IPS-18a (cell line): Measurements from ENCODE around the gene ZNF672.
A peak's percentile ranks its signal among the peaks of the same experiment; 100 is the strongest.
"Not testable (repeated sequence)": the region's sequence is repeated elsewhere in the genome, so short reads cannot be mapped to it uniquely, and the experiment has no call there.

Experiments
- H3K27ac ChIP-seq: one replicate; pipeline ENCODE4 v1.5.1; 2013; ENCODE audit warnings: low read length
- H3K27me3 ChIP-seq: one replicate; pipeline ENCODE4 v1.6.1; 2013; ENCODE audit warnings: mild to moderate bottlenecking, low read length; ENCODE audit not compliant: control insufficient read depth, insufficient read depth
- H3K36me3 ChIP-seq: one replicate; pipeline ENCODE4 v1.6.1; 2013; ENCODE audit warnings: low read depth, low read length; ENCODE audit not compliant: control insufficient read depth
- H3K4me1 ChIP-seq: one replicate; pipeline ENCODE4 v1.6.1; 2013; ENCODE audit warnings: low read depth, low read length; ENCODE audit not compliant: control insufficient read depth
- H3K4me3 ChIP-seq: one replicate; pipeline ENCODE4 v1.5.1; 2013; ENCODE audit warnings: low read length
- H3K9ac ChIP-seq: one replicate; pipeline ENCODE4 v1.6.1; 2013; ENCODE audit warnings: mild to moderate bottlenecking, low read length, moderate library complexity
- H3K9me3 ChIP-seq: one replicate; pipeline ENCODE4 v1.6.1; 2013; ENCODE audit warnings: low read depth, low read length; ENCODE audit not compliant: control insufficient read depth

The ZNF672 gene

GRCh38 chr1:248824701-248825100, 13.3 kb upstream of the ZNF672 start:
- Histone ChIP-seq H3K9ac (no peak overlapping the region), H3K27ac (no peak overlapping the region), H3K4me1 (no peaks in the 10 kb centered on the region), H3K9me3 (no peaks in the 10 kb centered on the region), H3K27me3 (no peaks in the 10 kb centered on the region), H3K4me3 (peak overlapping the region; percentile 89), H3K36me3 (peaks cover 12% of the 10 kb centered on the region)

- Histone ChIP-seq H3K27me3 (no peaks in the 10 kb centered on the region), H3K9me3 (no peaks in the 10 kb centered on the region), H3K4me1 (no peaks in the 10 kb centered on the region), H3K9ac (peak overlapping the region; percentile 87), H3K36me3 (peaks cover 12% of the 10 kb centered on the region), H3K27ac (peak overlapping the region; percentile 99), H3K4me3 (peak overlapping the region; percentile 89)
These were observed 12.9 kb upstream of the ZNF672 start for GRCh38 chr1:248825136-248825535.

DNA sequence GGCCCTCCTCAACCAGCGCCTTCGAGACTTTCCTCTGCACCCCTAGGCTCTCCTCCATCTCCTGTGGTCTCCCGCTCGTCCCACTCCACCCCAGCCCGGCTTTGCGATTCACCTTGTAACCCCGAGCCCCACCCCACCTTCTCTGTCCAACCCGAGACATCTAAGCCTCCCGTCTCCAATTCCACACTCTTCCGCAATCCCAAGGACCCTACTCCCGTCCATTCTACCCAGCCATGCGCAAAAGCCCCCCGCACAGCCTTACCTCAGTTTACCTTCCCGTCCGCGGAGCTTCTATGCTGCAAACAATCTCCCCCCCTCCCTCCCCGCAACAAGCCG, 12.5 kb upstream of the ZNF672 start:
- Histone ChIP-seq H3K27ac (peak overlapping the region; percentile 99), H3K4me3 (peak overlapping the region; percentile 89), H3K27me3 (no peaks in the 10 kb centered on the region), H3K9ac (peak overlapping the region; percentile 87), H3K4me1 (no peaks in the 10 kb centered on the region), H3K9me3 (no peaks in the 10 kb centered on the region), H3K36me3 (peaks cover 12% of the 10 kb centered on the region)

GRCh38 chr1:248825909-248826760, 11.9 kb upstream of the ZNF672 start, which contains the start of gene SH3BP5L:
SH3BP5L (minus strand) TSS chr1:248825915; CDS start chr1:248824935, 980 bp downstream.
- Histone ChIP-seq H3K36me3 (peaks cover 12% of the 10 kb centered on the region), H3K4me3 (peak within 1 kb of the TSS; percentile 89), H3K27ac (peak within 1 kb of the TSS; percentile 99), H3K9me3 (no peaks in the 10 kb centered on the region), H3K27me3 (no peaks in the 10 kb centered on the region), H3K4me1 (no peaks in the 10 kb centered on the region), H3K9ac (peak within 1 kb of the TSS; percentile 87)

GRCh38 chr1:248828845-248829244, 9.2 kb upstream of the ZNF672 start:
- Histone ChIP-seq H3K9ac (no peak overlapping the region), H3K9me3 (no peaks in the 10 kb centered on the region), H3K36me3 (peaks cover 7% of the 10 kb centered on the region), H3K4me3 (no peak overlapping the region), H3K4me1 (no peaks in the 10 kb centered on the region), H3K27ac (no peak overlapping the region), H3K27me3 (peaks cover under 1% of the 10 kb centered on the region)

- H3K4me1 ChIP-seq, H3K9me3 ChIP-seq, H3K9ac ChIP-seq, H3K27ac ChIP-seq, H3K36me3 ChIP-seq, H3K4me3 ChIP-seq, H3K27me3 ChIP-seq: not testable (repeated sequence)
These were observed 7.4 kb upstream of the ZNF672 start for GRCh38 chr1:248830718-248831017.

- no peaks in the 10 kb centered on the region for H3K4me1 ChIP-seq
- H3K36me3 ChIP-seq, result no peaks in the 10 kb centered on the region
- no peaks in the 10 kb centered on the region for H3K9me3 ChIP-seq
- H3K4me3 ChIP-seq, result no peak overlapping the region
- H3K27me3 ChIP-seq, result peaks cover 12% of the 10 kb centered on the region
- no peak overlapping the region for H3K9ac ChIP-seq
- no peak overlapping the region for H3K27ac ChIP-seq
These were observed 6.2 kb upstream of the ZNF672 start for GRCh38 chr1:248831842-248832241.

- Histone ChIP-seq H3K36me3 (no peaks in the 10 kb centered on the region), H3K27me3 (peaks cover 12% of the 10 kb centered on the region), H3K27ac (no peak overlapping the region), H3K9me3 (no peaks in the 10 kb centered on the region), H3K9ac (no peak overlapping the region), H3K4me3 (no peak overlapping the region), H3K4me1 (no peaks in the 10 kb centered on the region)
These were observed 3.6 kb upstream of the ZNF672 start for GRCh38 chr1:248834343-248834940.

DNA sequence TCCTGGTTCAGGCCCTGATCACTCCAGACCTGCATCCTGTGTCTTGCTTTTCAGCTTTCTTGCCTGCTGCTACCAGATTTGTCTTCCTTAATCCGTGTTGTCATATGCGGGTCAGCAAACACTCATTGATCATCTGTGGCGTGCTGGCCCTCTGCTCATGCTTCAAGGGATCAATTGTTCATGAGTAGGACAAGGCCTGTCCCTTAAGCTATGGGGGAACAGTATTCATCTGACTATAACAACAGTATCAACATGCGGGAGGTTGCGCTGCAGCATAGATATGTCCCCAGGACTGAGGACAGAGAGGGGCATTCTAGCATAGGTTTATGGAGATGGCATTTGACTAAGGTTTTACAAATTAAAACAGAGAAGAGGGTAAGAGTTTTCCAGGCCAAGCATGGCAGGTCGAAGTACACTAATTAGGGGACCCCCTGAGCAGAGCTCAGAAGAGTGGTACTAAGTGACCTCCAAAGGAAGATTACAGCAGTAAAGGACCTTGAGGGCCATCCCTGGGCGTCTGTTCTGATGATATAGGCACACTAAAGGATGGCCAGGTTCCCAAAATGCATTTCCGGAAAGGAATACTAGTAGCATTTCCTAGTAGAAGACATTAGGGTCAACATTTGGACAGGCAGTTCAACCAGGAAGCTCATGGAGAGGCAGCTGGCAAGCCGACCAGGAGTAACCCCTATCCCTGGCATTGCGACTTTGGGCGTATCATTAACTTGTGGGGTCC, 811 bp upstream of the ZNF672 start:
- Histone ChIP-seq H3K4me1 (no peaks in the 10 kb centered on the region), H3K27me3 (peaks cover 12% of the 10 kb centered on the region), H3K27ac (no peak overlapping the region)

GRCh38 chr1:248838357-248839167, 538 bp downstream of the ZNF672 start:
- H3K27me3 ChIP-seq, result peaks cover 12% of the 10 kb centered on the region
- H3K27ac ChIP-seq, result peak overlapping the region; percentile 66
- H3K36me3 ChIP-seq, result no peaks in the 10 kb centered on the region
- H3K9ac ChIP-seq, result peak overlapping the region; percentile 81
- H3K4me3 ChIP-seq, result peak overlapping the region; percentile 86
- H3K4me1 ChIP-seq, result no peaks in the 10 kb centered on the region
- no peaks in the 10 kb centered on the region for H3K9me3 ChIP-seq

More for the DNA sequence above, 811 bp upstream of the ZNF672 start:
- H3K9me3 ChIP-seq, result no peaks in the 10 kb centered on the region
- peak overlapping the region; percentile 10 for H3K9ac ChIP-seq
- no peaks in the 10 kb centered on the region for H3K36me3 ChIP-seq
- peak overlapping the region; percentile 86 for H3K4me3 ChIP-seq

DNA sequence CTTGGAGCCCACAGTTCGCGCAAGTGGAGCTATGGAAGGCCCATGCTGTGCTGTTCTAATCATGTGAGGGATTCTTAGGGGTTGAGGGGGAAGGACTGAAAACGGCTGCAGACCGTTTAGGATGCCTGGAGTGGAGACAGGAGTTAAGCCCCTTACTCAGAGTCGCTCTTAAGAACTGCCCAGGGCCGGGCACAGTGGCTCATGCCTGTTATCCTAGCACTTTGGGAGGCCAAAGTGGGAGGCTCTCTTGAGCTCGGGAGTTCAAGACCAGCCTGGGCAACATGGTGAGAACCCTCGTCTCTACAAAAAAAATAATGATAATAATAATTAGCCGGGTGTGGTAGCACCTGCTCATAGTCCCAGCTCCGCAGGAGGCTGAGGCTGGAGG, 1.1 kb downstream of the ZNF672 start:
- no peaks in the 10 kb centered on the region for H3K36me3 ChIP-seq
- H3K27ac ChIP-seq, result no peak overlapping the region
- H3K9ac ChIP-seq, result peak overlapping the region; percentile 81
- peaks cover 8% of the 10 kb centered on the region for H3K27me3 ChIP-seq
- H3K9me3 ChIP-seq, result no peaks in the 10 kb centered on the region
- H3K4me1 ChIP-seq, result no peaks in the 10 kb centered on the region
- H3K4me3 ChIP-seq, result peak overlapping the region; percentile 86
